ENCODE results near the gene ATP13A1.

The ATP13A1 gene

DNA sequence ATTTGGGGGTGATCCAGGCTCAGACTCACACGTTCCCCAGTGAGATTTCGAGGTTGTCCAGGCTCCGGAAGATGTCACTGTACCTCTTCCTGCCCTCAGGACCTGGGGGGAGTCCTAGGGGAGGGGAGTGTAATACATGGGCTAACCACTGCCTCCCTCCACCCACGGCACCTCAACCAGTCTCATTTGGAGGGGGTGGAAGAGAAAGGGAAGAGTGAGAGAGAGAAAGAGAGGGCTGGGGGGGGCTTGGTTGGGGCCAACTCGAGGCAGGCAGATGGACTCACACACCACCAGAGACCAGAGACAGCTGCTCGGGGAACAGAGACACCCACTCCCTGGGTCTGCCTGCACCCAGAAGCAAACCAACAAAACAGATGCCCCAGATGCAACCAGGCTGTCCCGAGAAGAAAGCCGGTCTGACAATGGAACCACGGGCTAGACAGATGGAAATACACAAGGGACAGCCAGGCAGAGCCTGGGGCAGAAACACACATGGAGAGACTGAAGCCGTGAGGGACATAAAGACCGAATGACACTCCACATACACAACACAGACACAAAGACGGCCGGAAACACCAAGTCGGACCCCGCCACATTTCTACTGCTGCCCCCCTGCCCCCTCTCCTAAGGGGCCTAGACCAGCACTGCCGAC, 20.8 kb downstream of the ATP13A1 start:
- no peak for DNase-seq

DNA sequence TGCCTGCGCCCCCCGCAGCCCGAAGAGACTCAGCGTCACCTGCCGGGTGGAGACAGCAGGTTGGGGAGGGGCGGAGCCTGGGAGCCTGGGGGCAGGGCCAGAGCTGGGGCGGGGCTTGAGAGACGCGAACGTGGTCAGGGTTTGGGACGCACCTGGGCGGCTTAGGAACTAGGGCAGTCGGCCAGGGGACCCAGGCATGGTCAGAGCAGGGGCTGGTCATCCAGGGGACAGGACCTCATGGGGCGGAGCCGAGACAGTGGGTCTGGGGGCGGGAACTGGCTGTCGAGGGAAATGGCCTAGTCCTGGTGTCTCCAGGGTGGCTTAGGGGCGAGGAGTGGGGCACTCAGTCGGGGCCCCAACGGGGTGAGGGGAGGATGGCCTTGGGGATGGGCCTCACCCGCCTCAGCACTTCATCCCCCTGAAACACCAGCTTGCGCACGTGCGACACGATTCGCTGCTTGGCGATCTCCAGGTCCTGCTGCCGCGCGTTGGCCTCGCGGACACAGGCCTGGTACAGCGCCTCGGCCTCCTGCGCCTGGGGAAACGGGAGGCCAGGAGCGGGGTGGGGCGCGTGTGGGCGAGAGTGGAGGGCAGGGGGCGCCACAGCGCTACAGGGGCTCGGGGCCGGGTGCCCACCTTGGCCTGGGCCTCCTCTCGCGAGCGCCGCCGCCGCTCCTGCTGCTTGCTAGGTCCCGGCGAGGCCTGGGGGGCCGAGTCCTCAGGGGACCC, 25.8 kb downstream of the ATP13A1 start:
- no peak for DNase-seq

DNA sequence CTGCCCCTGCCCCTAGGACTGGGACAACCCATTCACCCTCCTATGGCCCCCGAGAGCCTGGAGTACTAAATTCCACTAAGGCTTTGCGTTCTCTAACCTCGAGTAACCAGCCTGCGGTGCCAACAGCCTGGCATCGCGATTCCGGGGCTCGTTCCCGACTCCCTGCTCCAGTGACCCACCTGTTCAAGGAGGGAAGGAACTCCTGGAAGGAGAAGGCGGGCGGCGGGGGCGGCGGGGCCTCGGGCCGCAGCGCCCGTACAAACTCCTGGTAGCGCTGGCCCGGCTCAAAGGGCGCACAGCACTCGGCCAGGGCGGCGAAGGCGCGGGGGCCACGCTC, 26.3 kb downstream of the ATP13A1 start:
- DNase-seq, result no peak

DNA sequence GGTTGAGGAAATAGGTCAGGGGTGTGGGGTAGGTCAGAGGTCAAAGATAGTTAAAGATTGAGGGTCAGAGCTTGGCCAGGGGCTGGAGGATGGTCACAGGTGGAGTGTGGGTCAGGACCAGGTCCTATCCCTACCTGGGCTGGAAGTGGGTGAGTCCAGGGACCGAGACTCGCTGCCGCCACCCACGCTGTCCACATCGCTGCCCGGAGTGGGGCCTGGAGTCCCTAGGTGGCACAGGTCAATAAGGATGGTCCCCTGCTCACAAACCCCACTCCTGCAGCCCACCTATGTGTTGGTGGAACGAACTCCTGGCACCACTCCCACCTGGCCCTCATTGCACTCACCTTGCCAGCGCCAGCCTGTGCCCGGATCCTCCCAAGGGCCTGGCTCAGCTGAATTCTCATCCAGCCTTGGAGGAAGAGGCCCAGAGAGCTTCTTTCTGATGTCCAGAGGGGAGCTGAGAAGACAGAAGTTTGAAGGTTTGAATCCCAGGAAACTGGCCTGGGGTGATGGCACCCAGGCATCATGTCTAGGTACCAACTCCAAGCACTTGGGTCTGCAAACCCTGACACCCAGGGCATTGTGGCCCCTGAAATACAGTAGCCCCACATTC, 26.8 kb downstream of the ATP13A1 start:
- no peak for DNase-seq

DNA sequence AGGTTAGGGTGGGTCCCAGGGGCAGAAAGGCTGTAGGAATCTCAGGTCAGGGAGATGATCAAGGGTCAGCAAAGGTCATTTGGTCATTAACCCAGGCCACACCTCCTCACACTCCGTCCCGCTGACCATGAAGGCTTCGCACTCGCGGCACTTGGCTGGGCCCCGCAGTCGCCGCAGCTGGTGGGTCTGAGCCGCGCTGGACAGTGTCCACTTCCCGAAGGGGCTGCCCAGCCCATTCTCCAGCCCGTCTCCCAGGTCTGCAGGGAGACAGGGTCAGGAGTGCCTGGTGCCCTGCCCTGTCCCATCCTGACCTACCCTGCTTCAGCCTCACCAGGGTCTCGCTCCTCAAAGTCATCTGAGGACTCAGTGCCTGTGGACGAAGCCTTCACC, 28.2 kb downstream of the ATP13A1 start:
- no peak for DNase-seq

DNA sequence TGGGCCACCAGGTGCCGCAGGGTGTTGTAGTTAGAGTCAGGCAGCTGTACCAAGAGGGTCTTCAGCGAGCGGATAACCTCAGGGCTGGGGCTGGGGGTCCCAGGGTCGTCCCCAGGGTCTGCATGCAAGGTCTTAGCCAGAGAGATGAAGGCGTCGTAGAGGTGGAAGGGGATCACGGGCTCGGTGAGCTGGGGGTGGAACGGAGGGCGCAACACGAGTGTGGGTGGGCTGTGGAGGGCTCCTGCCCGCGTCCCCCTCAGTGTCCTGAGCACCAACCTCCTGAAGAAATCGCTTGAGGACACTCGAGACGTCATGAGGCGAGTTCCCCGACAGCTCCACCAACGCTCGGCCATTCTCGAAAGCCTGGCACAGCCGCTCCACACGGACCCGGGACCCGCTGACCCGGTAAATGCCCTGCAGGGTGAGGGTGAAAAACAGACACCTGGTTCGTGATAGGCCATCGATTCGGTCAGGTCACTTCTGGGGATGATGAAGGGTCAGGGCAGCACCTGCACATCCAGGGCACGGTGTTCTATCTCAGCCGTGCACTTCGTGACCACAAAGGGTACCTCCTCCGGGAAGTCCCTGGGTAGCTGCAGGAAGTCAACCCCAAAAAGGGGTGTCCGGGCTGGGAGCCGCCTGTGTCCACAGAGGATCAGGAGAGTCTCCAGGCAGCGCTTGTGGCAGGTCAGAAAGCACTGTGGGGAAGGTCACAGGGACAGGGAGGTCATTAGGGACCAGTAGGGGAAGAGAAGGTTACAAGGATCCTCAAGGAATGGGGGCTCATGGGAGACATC, 28.8 kb downstream of the ATP13A1 start:
- no peak for DNase-seq

DNA sequence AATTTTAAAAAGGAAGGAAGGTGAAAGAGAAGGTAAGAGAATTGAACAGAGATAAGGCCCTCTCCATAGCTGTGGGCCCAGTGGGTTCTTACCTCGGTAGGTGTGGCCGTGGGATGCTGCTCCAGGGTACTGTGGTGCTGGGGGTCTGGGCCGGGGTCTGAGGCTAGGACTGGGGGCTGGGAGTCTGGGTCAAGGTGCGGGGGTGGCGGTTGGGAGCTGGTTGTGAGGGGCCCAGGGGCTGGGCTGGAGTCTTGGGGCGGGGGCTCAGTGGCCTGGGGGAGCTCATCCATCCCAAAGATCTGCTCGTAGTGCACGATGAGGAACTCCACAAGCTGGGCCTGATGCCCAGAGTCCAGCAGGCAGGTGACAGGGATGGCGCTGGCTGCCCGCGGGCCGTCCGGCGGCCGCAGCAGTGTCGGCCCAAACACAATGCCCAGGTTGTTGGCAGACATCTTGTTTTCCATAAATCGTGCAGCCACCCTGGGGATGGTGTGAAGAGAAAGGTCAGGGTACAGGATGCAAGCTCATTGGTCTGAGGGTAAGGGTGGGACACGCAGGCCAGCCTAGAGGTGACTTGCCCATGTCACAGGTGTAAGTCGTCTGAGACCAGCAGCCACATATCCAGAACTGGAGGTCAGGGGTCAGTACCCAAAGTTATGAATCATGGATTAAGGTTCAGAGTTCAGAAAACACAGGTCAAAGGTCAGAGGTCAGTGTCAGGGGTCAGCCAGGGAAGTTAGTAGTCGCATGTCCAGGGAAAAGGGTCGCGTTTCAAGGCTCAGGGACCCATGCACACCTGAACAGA, 29.6 kb downstream of the ATP13A1 start:
- no peak for DNase-seq

DNA sequence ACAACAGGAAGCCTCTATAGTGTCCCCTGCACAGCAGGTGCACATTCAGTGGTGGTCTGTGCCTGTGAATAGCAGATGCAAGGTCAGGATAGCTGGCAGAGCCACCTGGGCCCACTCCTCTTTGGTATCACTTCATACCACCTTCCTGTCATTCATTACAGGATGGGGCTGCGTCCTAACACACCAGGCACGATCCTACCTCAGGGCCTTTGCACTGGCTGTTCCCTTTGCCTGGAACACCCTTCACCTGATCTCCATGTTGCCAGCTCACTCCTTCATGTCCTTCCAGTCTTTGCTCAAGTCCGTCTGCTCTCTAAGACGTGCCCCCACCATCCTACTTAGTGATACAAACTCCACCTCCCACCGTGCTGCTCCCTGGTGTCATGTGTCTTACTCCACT, 30.8 kb downstream of the ATP13A1 start:
- no peak for DNase-seq

DNA sequence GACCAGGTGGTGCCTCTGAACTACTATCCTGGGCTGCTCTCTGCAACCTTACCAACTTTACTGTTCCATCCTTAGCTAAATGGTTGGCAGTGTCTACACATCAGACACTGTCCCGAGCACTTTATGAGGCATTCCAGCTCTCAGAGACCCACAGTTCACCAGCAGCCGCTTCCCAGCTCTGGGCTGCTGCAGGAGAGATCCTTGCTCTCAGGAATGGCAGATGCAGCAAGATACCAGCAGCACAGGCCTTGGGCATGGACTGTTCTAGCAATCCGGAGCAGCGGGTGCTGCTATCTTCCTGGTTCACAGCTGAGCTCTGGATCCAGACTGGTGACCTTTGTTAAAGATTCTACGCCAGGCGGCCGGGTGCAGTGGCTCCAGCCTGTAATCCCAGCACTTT, 32.1 kb downstream of the ATP13A1 start:
- DNase-seq, result no peak

DNA sequence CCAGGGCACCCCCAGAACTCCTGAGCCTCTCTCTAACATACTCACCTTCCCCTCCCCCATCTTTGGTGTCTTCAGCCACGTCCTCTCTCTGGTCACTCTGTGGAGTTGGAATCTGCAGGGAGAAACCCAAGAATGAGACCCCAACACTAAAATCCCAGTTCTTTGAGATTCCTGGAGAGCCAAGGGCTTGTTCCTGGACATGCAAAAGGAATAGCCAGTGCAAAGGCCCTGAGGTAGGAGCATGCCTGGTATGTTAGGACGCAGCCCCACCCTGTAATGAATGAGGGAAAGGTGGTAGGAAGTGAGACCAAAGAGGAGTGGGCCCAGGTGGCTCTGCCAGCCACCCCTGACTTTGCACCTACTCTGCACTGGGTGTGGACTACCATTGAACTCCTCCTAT, 33.0 kb downstream of the ATP13A1 start:
- DNase-seq, result no peak

DNA sequence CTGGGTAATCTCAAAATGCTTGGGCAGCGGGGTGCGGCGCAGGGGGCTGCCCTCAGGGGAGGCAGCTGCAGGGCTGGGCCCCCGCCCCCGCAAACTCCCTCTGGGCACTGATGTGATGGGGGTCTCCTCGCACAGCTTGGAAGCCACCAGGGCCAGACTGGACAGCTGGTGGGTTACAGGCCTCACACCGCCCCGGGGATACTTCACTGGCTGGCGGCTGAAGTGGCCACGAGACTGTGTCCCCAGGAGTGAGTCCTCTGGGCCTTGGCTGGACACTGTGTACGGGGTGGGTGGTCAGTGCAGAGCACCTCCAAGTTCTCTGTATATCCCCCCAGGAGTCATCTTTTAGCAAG, 33.4 kb downstream of the ATP13A1 start:
- no peak for DNase-seq

DNA sequence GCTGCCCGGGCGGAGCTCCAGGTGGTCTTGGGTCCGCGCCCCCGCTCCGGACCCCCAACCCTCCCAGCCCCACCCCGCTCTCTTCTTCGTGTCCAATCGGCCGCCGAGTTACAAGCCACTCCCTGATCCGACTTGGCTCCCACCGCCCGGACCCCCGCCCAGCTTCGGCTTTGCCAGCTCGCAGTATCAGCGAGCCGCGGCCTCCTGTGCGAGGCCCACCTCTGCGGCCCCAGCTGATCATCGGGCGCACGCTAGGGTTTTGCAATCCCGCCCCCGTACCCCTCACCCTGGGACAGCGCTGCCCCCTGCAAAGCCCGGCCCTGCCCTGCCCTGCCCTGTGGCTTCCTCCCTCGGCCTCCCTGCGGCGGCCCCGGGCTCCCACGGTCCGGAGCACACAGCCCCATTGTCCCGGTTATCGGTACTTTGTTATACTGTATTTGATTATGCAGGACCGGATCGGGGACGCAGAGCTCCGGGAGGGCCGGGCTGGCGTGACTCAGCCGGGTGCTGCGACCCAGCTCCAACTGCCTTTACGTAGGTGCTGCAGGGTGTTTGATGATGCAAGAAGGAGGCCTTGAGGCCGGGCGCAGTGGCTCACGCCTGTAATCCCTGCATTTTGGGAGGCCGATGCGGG, 34.9 kb downstream of the ATP13A1 start:
- no peak for DNase-seq

DNA sequence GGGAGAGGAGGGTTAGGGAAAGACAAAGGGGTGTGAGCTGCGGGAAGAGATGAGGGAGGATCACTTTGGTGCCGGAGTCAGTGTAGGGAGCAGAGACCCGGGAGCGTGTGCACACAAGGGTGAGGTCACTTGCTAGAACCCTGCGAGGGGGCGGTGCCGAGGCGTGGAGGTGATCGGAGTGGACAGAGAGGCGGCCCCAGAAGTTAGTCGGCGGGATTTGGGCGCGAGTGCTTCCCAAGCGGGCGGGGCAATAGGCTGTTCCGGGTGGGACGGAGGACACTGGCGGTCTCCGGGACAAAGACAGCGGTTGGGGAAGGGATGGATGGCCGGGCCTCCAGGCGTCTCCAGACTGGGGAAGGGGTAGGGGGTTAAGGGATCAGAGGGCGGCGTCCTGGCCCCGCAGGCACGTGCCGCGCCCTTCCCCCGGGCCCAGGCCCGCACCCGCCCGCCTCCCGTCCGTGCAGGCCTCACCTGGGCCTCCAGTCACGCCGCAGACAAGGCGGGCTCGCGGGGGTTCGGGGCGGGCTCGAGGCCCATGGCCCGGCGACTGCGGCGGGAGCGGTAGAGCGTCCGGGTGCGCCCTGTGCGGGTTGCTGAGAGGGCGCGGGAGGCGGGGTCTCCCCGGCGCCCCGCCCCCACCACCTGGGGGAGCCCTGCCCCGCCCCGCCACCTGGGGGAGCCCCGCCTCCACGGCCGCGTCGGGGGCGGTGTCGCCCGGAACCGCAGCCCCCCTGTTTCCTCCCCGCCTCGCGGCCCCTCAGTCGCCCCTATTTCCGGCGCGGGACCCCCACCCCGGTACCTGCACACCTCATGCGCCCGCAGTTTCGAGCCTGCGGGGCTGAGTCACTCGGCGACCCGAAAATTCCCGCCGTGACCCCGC, 35.6 kb downstream of the ATP13A1 start, which contains the start of gene LPAR2:
LPAR2 (minus strand) TSS at position 600 of the 880 bp plus-strand sequence. CDS start 945 bp downstream, outside the sequence.
- no peak for DNase-seq

DNA sequence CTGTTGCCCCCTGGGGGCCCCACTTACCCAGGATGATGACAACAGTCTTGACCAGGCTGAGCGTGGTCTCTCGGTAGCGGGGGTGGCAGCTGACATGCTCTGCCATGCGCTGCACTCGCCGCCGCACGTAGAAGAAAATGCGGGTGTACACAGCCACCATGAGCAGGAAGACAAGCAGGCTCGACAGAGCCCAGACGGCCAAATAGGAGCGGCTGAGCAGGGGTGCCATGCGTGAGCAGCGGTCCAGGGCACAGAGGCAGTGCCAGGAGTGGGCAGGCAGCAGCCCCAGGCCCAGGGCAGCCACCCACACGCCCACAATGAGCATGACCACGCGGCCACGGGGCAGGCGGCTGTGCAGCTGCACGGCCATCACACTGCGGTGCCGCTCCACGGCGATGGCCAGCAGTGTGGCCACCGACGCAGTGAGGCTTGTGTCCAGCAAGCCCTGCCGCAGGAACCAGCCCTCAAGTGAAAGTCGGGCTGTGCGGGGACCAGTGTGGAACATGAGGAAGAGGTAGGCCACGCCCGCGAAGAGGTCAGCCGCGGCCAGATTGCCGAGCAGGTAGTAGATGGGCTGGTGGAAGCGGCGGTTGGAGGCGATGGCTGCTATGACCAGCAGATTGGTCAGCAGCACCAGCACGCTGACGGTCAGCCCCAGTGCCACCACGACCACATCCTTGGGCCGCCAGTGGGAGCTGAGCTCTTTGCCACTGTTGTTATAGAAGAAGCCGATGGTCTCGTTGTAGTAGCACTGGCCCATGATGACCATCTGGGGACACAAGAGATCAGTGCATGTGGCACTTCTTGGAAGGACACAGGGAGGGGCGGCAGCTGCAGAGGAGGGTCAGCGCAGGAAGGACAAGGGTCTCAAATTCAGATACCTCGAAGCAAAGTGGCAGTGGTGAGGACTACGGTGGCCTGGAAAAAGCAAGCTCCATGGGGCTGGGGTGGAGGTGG, 36.7 kb downstream of the ATP13A1 start:
- no peak for DNase-seq

DNA sequence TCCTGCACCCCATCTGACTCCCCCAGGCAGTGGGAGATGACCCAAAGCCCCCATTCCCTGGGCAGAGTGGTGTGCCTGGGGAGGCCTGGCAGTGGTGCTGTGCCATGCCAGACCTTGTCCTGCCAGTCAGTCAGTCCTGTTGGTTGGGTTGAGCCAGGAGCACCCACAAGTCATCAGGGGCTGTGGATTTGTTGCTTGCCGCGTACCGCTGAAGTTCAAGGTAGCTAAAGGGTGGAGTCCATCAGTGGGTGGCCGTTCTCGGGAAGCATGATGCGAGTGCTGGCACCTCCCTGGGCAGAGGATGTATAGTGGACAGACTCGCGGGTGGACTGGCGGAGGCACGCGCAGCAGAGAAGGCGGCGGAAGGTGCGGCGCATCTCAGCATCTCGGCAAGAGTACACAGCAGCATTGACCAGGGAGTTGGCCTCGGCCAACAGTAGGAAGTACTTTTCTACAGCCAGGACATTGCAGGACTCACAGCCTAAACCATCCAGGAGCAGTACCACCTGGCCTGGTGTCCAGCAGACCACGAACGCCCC, 39.4 kb downstream of the ATP13A1 start:
- DNase-seq, result no peak

DNA sequence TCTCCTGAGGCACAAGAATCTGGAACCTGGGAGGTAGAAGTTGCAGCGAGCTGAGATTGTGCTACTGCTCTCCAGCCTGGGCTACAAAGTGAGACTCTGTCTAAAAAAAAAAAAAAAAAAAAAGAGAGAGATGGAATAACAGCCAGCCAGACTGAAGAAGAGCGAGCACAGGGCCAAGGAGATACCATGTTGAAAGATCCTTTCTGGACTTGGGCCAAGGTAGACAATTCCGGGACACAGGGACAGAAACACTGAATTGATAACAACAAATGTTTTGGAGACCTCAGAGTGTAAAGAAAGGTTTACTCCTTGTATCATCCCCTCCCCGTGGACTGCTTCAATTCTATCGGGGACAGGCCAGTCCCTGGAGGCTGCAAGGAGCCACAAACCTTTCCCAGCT, 40.1 kb downstream of the ATP13A1 start:
- DNase-seq, result no peak

DNA sequence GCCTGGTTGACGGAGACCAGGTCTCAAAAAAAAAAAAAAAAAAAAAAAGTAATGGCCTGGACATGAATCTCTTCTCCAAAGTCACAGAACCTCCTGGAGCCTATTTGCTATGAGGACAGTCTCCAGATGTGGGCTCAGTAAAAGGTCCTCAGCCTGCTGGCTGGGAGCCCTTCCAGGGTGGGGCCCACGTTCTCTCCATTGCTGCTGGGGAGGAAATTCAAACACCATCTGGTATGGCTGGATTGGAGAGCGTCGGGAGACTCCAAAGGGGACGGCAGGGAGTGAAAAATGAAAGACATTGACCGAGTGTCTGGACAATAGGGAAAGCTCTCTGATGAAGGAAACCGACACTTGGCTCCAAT, 43.6 kb downstream of the ATP13A1 start:
- no peak for DNase-seq

DNA sequence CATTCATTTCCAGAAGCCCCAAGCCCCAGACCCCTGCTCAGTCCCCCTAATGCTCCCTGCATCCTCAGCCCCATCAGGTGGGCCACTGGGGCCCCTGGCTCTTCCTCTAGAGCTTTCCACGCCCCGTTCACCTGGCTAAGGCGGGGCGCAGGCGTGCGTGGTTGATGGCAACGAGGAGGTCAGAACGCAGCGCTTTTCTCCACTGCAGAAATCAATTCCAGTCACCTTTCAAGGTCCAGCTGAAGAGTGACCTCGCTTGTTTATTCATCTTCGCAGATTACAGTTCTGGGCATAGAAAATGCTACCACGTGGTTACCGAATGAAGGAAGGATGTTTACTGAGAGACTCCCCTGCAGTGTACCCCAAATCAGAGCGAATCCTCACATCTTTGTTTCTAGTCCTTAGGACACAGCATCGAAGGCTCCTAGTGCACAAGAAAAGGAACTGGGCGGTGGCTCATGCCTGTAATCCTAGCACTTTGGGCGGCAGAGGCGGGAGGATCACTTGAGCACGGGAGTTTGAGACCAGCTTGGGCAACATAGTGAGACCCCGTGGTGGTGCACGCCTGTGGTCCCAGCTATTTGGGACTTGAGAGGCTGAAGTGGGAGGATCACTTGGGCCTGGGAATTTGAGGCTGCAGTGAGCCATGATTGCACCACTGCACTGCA, 44.2 kb downstream of the ATP13A1 start:
- no peak for DNase-seq
